Measurements from ENCODE around the gene FAM174B.

FAM174B gene

DNA sequence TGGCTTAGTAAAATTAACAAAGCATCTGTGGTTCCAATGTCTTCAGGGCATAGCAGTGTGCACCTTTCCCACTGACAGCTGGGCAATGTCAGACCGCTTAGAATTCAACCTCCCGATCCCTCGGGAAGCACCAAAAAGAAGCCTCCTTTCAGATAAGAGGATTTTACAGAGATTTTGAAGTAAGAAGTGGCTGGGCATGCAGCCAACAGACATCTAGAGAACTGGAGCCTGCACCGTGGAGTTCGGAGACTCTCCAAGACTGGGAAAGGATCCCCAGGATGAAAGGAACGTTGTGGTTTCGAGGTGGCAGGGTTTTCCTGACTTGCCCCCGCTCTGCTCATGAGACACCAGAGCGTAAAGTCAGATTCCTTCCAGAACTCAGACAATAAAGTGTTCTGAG is 5.3 kb downstream of the FAM174B start:
- TF ChIP-seq, protein P1, sequence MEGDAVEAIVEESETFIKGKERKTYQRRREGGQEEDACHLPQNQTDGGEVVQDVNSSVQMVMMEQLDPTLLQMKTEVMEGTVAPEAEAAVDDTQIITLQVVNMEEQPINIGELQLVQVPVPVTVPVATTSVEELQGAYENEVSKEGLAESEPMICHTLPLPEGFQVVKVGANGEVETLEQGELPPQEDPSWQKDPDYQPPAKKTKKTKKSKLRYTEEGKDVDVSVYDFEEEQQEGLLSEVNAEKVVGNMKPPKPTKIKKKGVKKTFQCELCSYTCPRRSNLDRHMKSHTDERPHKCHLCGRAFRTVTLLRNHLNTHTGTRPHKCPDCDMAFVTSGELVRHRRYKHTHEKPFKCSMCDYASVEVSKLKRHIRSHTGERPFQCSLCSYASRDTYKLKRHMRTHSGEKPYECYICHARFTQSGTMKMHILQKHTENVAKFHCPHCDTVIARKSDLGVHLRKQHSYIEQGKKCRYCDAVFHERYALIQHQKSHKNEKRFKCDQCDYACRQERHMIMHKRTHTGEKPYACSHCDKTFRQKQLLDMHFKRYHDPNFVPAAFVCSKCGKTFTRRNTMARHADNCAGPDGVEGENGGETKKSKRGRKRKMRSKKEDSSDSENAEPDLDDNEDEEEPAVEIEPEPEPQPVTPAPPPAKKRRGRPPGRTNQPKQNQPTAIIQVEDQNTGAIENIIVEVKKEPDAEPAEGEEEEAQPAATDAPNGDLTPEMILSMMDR (IDR thresholded peaks at IDR 0.05; ENCODE audit: extremely low read depth, missing control alignments), result no peak
- DNase-seq (ENCODE audit: low spot score), result no peak

DNA sequence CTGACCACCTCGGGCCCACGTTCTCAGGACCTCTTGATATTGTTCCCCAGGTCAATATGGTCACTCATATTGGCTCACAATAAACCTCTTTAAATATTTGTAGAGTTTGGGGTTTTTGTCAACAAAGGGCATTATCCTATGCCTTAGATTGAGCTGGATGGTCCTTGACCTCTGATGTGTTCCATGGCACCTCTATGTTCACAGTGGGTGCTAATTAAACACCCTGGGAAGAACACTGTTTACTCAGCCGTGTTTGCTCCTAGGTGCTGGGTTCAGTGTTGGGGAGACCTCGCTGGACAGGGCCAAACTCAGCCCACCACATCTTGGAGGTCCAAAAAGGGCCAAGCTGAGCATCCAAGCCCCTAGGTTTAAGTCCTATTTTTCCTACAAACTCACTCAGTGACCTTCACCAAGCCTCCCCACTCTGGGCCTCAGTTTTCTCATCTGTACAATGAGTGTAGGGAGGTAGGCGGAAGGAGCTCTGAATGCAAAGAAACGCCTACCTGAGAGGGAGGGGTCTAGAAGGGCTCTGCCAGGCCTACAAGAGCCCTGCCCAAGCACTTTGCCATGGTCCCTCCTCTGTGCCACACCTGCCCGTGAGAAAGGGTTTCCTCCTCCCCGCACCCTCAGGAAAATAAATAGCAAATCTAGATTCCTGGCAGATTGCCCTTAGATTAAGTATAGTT is 7.2 kb downstream of the FAM174B start:
- TF ChIP-seq, protein P1 (IDR thresholded peaks at IDR 0.05; ENCODE audit: extremely low read depth, missing control alignments), result no peak
- DNase-seq (ENCODE audit: low spot score), result no peak

DNA sequence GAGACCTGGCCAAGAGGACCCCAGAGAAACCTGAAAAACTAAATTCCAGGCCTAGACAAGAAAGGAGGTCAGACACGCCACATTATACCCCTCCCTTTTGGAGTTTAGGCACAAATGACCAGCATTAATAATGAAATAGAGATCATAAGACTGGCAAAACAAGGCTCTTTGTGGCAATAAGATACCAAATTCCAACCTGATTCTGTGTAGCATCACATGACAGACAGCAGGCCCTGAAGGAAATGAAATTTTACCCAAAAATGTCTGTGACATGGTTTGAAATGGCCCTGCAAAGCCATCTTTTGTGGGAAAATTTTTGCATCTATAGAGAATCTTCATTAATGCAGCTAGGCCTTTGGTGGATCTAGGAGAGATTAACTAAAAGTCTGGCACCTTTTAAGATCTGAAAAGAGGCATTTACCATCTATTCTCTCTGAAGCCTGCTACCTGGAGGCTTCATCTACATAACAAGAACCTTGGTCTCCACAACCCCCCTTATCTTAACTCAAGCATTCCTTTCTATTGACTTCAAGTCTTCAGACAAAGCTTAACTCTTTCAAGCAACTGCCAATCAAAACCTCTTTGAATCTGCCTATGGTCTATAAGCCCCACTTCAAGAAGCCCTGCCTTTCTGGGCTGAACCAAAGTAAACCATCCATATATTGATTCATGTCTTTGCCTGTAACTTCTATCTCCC is 8.0 kb downstream of the FAM174B start:
- no peak for DNase-seq (ENCODE audit: low spot score)
- TF ChIP-seq, protein P1 (IDR thresholded peaks at IDR 0.05; ENCODE audit: extremely low read depth, missing control alignments), result no peak

DNA sequence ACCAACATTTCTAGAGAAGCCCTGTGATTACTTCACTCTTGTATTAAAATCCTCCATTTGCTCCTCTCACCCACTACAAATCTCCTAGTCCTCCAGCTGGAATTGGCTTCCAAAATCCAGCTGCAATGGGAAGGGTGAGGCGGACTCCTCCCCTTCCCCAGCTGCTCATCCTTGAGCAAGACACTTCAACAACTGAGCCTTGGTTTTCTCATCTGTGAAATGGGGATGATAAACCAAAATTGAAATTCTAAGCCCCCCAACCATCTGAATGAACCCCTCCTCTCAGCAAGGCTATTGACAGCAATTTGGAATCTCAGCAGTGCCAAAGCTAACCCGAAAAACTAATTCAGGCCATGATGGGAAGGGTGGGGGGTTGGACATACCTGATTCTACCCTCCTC is 9.4 kb downstream of the FAM174B start:
- no peak for DNase-seq (ENCODE audit: low spot score)
- TF ChIP-seq, protein P1 (IDR thresholded peaks at IDR 0.05; ENCODE audit: extremely low read depth, missing control alignments), result no peak

DNA sequence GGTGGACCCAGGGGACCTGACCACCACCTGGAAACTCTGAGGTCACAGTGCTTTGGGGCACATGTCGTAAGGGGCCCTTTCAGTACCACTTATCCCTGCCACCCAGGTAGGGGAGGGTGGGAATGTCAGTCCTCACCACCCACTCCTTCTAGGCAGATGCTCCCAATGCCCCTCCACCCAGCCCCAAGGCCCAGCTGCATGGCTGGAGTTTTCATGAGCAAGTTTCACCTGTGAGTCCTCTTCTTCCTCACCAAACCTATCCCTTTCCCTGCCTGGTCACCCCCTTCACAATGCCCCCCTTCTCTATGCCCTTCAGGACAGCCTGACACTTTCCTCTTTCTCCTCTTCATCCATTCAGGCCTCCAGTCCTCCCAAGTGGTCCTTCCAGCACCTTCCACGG is 9.8 kb downstream of the FAM174B start:
- DNase-seq (ENCODE audit: low spot score), result no peak
- TF ChIP-seq, protein P1 (IDR thresholded peaks at IDR 0.05; ENCODE audit: extremely low read depth, missing control alignments), result no peak

DNA sequence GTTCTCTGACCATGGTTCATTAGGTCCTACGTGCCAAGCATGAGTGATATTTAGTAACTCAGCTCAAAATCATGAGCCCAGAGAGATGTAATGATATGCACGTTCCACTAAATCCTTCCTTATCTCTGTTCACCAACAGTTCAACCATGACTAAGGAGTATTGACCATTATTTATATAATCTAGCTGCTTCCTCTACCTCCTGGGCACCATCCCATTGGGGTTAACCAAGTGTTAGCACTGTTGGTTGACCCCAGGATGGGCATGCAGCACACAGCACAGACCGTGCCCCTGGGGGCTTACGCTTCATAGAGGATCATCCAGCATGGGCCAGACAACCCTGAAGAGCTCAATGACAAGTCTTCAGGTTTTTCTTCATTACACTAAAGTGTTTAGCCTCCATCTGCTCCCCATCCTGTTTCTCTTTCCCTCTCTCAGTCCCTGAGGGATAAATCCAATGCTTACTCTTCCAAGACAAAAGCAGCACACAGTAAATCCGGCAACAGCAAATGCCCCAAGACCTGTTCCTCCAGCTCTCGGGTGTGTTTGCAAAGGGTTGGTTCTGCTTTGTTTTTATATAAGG is 10.4 kb downstream of the FAM174B start:
- TF ChIP-seq, protein P1 (IDR thresholded peaks at IDR 0.05; ENCODE audit: extremely low read depth, missing control alignments), result no peak
- no peak for DNase-seq (ENCODE audit: low spot score)

Measured in GM20000 (cell line).